Fibroblast of peridontal ligament (primary cell): Measurements from ENCODE around the gene ERC2.
A peak's percentile ranks its signal among the peaks of the same experiment; 100 is the strongest.

Experiments used
- DNase-seq: peaks from one replicate; pipeline ENCODE4 v3.0.0-alpha.2; 2010; ENCODE audit errors: extremely low read depth

ERC2 gene

GRCh38 chr3:55795746-55796145 is 672.5 kb downstream of the ERC2 start:
- no peak for DNase-seq

- DNase-seq = no peak
These were observed 673.0 kb downstream of the ERC2 start for GRCh38 chr3:55795296-55795695.

DNA sequence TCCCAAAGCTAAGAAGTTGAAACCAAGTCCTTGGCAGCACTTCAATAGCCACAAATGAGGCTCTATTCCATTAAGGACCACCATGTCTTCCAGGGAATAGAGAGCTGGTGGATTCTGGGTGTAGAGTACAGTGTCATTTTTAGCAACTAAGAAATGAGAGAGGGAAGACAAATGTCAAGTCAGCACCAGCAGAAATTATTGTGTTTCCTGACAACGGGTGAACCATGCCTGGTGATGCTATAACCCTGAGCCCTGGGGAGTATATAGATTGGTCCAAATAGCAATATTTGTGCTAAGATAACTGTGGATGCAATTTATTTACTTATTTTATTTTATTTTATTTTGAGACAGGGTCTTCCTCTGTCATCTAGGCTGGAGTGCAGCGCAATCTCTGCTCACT is 675.5 kb downstream of the ERC2 start:
- no peak for DNase-seq

DNA sequence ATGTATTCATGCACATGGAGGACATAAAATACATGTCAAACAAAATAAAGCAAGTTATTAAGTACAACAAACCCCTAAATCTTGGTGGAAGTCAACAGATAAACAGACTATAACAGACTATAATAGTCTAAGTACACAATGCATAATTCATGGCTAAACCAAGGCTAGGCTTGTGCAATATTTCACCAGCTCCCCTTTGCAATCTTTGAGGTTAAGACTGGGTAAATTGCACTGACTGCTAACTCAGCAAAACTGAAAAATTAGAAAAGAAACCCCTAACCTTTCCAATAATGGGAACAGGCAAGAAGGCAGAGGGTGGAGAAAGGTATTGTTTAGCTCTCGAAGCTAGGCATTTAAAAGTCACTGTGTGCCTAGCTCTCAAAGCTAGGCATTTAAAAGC is 676.3 kb downstream of the ERC2 start:
- no peak for DNase-seq

- no peak for DNase-seq
These were observed 677.5 kb downstream of the ERC2 start for GRCh38 chr3:55790596-55791350.

GRCh38 chr3:55789516-55789915 is 678.8 kb downstream of the ERC2 start:
- DNase-seq = no peak

DNA sequence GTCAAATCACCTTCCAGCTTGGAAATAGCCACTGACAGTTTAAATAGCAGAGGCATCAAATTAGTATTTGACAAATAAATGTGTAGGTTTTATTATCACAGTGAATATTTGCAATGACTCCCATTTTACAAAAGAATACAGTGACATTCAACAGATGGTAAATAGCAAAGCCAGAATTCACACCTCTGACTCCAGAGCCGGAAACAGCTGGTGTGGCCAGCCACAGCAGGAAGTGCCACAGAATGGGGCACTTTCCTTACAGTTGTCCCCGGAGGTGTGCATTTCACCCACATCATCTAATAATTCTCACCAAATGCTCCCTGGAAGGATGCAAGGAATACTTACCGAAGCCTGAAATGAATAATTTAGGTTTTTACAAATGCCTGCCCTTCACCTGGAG is 685.5 kb downstream of the ERC2 start:
- DNase-seq = no peak

DNA sequence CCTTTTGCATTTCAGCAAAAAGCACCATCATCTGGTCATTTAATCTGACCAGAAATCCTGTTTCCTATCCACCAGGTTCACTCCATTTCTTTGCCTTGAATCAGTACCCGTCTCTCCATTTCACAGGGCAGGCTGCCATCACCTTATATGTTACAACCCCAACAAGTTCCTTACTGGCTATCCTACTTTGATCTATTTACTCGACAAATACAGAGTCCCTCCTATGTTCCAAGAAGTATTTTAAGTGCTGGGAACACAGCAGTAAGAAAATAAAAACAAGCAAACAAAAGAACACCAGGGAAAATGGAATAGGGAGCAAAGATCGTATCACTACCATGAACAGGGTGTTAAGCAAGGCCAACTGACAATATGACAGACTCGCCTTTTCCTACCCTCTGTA is 685.9 kb downstream of the ERC2 start:
- no peak for DNase-seq

DNA sequence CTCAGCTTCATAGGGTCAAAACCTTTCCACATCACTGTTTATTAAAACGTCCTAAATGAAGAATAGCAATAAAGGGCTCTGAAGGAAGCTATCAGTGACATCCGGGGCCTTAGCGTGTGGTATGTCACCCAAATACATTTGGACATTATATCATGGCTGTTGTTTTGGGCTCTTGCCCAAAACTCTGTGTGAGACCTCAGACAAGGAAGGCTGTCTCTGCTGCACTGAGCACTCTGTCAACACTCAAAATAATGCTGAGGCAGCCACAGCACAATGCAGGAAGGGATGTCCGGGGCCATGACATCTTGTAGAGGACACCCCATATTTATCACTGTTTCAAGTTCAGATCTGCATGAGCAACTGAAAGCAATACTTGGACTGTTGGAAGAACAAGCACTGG is 687.4 kb downstream of the ERC2 start:
- no peak for DNase-seq

- DNase-seq = no peak
These were observed 688.7 kb downstream of the ERC2 start for GRCh38 chr3:55779543-55779942.

DNA sequence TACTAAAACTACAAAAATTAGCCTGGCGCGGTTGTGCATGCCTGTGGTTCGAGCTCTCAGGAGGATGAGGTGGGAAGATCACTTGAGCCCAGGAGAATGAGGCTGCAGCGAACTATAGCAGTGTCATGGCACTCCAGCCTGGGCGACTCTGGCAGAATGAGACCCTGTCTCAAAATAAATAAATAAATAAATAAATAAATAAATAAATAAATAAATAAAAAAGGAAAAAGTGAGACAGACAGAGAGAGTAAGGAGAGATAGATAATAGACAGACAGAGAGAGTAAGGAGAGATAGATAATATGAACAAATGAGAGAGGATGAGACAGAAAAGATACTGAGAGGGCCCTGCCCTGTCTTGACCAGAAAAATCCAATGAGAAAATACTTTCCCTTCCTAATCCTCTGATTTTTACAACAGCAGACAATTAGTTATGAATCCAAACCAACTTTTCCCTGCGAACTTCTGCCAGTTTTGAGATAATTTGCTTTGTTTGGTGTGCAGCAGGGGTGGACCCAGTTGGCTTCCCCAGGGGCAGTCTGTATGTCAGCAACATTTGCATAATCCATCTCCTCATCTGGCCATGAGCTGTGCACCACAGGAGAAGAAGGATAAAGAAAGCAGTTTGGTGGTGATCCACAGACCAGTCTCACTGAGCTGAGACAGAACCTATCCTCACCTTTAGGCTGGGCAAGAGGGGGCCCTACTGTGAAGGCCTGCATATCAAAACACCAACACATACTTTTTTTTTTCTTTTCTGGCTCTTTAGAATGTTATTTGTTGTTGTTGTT is 692.7 kb downstream of the ERC2 start:
- DNase-seq = no peak

DNA sequence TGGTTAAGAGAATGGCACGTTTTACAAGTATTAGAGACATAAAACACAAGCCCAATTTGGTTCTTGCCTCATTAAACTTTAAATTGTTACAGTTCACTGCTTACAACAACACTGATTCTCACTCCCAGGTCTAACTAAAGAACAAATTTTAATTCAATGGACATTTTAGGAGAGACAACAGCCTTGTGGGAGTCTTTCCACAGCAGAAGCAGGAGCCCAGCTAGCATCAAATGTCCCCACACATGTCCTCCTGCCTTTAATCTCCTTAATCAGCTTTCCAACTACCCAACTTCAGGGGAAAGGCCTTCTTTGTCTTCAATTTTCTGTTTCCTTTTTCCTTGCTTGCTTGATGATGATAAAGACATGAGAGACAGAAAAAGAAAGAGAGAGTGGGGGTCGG is 693.4 kb downstream of the ERC2 start:
- no peak for DNase-seq

DNA sequence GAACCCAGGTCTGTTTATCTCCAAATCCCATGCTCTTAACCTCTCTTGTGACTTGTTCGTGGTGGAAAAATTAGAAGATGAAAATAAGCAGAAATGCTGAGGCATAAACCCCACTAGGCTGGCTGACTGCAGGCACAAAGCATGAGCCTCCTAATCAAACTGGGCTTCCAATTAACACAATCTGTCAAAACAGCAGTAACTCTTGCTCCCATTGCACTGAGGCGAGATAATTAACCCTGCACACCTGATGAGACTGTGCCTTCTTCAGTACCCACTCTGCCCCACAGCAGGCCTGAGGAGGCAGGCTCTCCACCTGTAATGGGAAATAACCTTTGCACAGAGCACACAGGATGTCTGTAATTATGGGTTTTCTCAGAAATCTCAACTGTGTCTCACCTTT is 696.8 kb downstream of the ERC2 start:
- DNase-seq = no peak

DNA sequence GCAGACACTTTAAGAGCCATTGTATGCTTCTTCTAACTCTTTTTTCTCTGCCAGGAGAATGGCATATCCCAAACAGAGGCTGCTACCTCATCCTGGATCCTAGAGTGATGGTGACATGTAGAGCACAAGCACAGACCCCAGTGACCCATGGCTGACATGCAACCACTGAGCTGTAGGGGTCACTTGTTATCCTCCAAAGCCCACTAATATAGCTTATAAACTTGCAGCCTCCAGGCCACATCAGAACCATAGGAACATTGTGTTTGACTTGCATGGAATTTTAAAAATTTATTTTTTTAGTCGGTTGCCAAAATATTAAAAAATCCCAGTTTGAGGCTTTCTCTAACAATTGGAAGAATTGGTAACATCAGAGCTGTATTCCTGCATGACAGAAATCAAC is 698.2 kb downstream of the ERC2 start:
- DNase-seq = no peak

- no peak for DNase-seq
These were observed 701.5 kb downstream of the ERC2 start for GRCh38 chr3:55766753-55767152.

DNA sequence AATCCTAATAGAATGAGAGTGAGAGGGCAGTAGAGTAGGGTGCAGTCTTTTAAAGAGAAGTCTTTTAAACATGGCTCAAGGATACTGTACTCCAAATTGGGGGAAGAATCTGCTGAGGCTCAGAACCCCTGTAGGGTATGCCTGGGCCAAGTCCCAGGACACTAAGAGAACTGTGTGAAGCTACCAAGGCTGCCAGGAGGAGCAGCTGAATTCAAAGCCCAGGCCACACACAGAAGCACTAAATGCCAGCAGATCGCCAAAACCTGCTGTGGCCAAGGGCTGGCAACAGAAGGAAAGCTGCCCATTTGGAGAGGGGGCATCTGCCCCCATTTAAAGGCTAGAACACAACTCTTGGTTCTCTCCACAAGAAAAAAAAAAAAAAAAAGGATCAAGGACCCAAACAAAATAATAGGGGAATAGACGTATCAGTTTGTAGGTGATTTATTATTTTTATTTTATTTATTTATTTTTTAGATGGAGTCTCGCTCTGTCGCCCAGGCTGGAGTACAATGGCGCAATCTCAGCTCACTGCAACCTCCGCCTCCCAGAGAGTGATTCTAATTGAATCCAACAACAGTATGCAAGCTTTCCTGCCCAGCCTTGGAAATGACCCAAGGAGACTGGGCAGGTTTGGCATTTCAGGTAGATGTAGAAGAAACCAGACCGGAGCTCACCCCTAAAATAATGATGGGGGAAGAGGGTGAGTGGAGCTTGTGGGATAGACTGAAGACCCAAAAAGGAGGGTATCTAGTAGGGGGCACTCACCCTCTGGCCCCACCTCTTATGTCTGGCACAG is 702.2 kb downstream of the ERC2 start:
- DNase-seq = no peak

DNA sequence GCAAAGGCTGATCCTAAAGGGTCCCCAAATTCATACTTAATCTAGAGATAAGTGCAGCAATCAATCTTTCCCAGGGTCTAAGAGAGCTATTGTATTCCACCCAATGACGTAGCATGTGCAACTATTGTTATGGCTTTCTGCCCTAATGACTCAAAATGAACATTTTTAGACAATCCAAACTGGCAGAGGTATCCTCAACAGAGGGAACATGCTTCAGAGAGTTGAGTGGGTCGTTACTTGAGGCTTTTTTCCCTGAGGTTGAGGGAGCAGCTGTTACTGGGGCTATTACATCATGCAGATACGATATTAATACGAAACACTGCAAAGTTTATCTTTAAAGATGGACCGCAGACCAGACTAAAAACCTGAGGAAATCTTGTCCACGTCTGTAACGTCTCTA is 702.9 kb downstream of the ERC2 start:
- DNase-seq = no peak

GRCh38 chr3:55756976-55757375 is 711.3 kb downstream of the ERC2 start:
- DNase-seq = no peak

GRCh38 chr3:55755516-55756205 is 712.6 kb downstream of the ERC2 start:
- no peak for DNase-seq

GRCh38 chr3:55752911-55753310 is 715.4 kb downstream of the ERC2 start:
- no peak for DNase-seq

GRCh38 chr3:55751730-55752129 is 716.5 kb downstream of the ERC2 start:
- DNase-seq = no peak

DNA sequence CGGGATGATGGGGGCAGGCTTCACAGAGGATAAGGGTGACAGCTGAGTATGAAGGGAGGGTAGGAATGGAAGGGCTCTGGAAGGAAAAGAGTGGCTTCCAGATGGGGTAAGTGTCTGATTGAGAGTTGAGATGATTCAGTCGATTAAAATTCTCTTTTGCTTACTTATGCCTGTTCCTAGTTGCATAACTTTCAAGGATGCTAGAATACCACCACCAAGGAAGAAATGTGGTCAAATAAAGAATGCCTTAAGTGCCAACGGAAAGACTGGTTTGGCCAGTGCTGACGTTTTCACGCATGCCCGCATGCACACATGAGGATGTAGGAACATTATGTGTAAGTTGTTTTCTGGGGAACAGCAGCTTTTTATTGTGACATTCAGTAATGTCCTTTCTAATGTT is 717.7 kb downstream of the ERC2 start:
- peak; percentile 93 for DNase-seq
